Limb (tissue), 2 donors: Measurements from ENCODE around the gene DUSP9.
"Not testable (repeated sequence)": the region's sequence is repeated elsewhere in the genome, so short reads cannot be mapped to it uniquely, and the experiment has no call there.

ENCODE experiments used
- DNase-seq, 2 donors: peaks; one replicate each; pipeline ENCODE4 v3.0.0-alpha.2; 2016; ENCODE audit errors: extremely low spot score in 2 of 2

The DUSP9 gene

GRCh38 chrX:153646620-153647373 lies at the start of gene DUSP9:
Gene DUSP9, plus strand, starts transcription at chrX:153647203. Its CDS starts 751 bp downstream, at chrX:153647954.
- peak in 1 of 2 donors; percentile 59 for DNase-seq

GRCh38 chrX:153598541-153599191 lies 48.3 kb upstream of the DUSP9 start, which contains the start of gene CCNQ:
Gene CCNQ, minus strand, starts transcription at chrX:153599139. Its CDS starts 66 bp downstream, at chrX:153599073.
- DNase-seq = peak in 1 of 2 donors; percentile 48

DNA sequence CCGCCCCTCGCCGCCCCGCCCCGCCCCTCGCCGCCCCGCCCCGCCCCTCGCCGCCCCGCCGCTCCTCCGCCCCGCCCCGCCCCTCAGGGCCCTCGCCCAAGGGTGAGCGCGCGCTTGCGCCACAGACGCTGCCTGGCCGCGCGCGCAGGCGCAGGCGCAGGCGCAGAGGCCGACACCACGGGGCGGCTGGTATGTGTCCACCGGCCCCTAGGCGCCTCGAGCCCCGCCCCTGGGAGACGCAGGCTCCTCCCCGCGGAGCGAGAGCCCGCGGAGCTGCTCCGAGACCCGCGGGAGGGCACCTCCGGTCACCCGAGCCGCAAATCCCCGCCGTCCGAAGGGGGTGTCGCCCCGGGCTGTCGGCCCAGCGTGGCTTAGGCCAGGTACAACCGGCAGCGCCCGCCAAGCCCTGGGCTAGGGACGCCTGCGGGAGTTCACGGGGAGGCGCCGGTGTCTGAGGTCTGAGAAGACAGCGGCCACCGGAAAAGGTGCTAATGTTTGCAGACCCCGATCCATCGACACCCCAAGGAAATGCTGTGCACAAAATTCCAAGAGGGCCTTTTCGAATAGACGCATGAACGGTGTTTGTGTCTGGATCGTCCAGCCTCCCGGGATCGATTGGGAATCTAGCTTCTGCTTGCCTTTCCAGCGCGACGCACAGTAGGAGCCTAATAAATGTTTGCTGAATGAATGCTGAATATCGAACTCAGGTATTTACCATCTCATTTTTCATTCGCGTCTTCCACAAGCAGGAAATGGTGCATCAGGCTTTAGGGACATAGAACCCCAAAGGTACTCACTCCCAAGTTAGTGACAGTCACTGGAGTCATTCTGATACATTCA lies 47.6 kb upstream of the DUSP9 start:
- DNase-seq = peak; percentile 64 to 86

- DNase-seq = no peak
Measured at GRCh38 chrX:153600032-153600373, 47.0 kb upstream of the DUSP9 start.

DNA sequence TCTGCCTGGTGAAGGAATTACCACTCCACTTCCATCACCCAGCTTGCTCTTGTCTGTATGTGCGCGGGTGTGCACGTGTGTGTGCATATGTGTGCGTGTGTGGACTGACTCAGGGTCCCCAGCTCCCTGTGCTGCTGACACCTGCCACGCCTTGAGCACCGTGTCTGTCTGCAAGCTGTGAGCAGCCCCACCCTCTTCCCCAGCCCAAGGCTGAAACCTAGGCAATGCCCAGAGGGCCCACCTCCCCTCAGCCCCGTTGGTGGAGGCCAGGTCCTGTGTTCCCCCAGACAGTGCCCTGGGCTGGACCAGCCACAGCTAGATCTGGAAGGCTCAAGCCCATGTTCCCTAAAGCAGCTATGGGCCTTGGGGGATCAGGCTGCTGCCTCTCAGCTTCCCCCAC lies 46.1 kb upstream of the DUSP9 start:
- DNase-seq = no peak

- no peak for DNase-seq
Measured at GRCh38 chrX:153601511-153602110, 45.4 kb upstream of the DUSP9 start.

- no peak for DNase-seq
Measured at GRCh38 chrX:153602601-153603000, 44.4 kb upstream of the DUSP9 start.

DNA sequence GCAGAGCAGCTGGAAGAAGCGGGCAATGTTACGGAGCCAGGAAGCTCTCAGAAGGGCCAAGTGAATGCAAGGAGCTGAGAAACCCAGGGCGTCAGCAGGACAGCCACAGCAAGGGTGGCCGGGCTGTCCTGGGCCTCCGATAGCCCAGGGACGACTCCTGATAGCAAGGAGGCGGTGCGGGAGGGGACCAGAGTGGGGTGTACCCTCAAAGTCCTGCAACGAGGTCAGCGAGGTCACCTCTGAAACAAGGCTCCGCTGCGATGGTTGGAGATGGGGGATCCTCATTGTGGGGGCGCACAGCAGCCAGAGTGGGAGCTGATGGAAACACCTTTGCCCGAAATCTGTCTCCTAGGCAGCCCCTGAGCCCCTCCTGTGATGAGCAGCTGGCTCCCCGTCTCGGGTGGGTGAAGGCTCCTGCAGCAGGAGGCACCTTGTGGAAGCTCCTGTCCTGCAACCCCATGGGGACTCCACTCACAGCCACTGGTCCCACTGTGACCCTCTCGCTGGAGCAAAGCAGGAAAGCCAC lies 43.8 kb upstream of the DUSP9 start:
- no peak for DNase-seq

- not testable (repeated sequence) for DNase-seq
Measured at GRCh38 chrX:153604666-153605380, 42.2 kb upstream of the DUSP9 start.

GRCh38 chrX:153606503-153606902 lies 40.5 kb upstream of the DUSP9 start:
- DNase-seq = no peak

- DNase-seq = no peak
Measured at GRCh38 chrX:153608376-153608775, 38.6 kb upstream of the DUSP9 start.

GRCh38 chrX:153608806-153609205 lies 38.2 kb upstream of the DUSP9 start:
- DNase-seq = no peak

DNA sequence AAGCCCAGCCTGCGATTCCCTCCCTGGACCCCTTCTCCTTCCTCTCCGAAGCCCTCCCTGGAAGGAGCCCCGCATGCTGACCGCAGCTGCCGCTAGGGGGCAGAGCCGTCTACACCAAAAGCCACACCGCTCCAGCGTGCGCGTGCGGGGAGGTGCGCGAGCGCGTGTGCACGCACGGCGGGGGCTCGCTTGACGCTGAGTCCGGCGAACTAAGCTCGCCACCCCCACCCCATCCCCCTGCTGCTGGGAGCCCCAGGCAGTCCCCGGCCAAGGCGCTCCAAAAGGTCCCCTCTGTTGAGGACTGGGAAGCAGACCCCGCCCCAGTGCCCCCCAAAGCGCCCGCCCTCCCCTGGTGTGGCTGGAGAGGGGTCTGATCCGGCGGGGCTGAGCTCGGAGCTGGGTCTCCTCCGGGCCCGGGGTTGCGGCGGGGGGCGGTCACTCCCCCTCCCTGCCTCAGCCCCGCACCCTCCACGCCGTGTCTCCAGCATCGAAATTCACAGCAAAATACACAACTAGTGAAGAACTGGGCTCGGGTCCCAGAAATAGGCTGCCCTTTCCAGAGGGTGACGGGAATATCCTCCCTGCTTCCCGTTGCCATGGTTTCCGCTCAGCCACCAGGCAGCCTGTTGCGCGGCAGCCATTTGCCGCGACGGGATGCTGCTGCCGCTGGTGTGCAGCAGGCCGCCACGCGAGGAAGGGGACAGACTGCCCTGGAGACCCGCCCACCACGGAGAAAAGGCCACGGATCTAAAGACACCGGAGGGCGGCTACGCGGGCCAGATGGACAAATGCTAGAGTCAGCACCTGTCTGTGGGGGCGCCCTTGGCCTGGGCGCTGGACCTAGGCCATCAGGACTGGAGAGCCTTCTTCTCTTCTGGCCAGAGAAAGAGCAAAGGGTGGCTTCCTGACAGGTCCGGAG lies 36.8 kb upstream of the DUSP9 start:
- peak; percentile 54 to 90 for DNase-seq

- DNase-seq = no peak
Measured at GRCh38 chrX:153610836-153611213, 36.2 kb upstream of the DUSP9 start.

- DNase-seq = no peak
Measured at GRCh38 chrX:153611298-153612095, 35.5 kb upstream of the DUSP9 start.

GRCh38 chrX:153612413-153612812 lies 34.6 kb upstream of the DUSP9 start:
- no peak for DNase-seq

- no peak for DNase-seq
Measured at GRCh38 chrX:153614818-153615217, 32.2 kb upstream of the DUSP9 start.

DNA sequence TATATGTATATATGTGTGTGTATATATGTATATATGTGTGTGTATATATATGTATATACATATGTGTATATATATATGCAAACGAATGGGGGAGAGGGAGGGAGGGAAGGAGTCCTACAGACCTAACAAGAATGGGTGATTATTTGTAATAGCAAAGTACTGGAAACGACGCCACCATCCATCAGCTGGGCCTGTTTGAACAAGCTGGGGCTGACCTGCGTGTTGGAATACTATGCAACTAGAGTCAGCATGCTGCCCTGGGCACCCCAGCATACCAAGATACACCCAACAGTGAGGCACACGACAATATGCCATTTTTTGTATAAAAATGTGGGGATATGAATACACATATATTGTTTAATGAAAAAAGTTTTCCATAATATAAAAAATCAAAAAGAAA lies 26.4 kb upstream of the DUSP9 start:
- DNase-seq = no peak
